Head of caudate nucleus (tissue), 42 donors: Measurements from ENCODE around the gene WDR82.

Source experiments
- DNase-seq, 42 donors: peaks; one replicate each; pipeline versions ENCODE4 v3.0.0 to v3.0.0-alpha.2; 2020 to 2021; ENCODE audit warnings: mixed read lengths in 7 of 42
- intact Hi-C: fragments of 100-400 bp; cut with DNase I; formaldehyde crosslinking; loops from one replicate; pipeline ENCODE4 v1.15.0; 2022

Gene WDR82

DNA sequence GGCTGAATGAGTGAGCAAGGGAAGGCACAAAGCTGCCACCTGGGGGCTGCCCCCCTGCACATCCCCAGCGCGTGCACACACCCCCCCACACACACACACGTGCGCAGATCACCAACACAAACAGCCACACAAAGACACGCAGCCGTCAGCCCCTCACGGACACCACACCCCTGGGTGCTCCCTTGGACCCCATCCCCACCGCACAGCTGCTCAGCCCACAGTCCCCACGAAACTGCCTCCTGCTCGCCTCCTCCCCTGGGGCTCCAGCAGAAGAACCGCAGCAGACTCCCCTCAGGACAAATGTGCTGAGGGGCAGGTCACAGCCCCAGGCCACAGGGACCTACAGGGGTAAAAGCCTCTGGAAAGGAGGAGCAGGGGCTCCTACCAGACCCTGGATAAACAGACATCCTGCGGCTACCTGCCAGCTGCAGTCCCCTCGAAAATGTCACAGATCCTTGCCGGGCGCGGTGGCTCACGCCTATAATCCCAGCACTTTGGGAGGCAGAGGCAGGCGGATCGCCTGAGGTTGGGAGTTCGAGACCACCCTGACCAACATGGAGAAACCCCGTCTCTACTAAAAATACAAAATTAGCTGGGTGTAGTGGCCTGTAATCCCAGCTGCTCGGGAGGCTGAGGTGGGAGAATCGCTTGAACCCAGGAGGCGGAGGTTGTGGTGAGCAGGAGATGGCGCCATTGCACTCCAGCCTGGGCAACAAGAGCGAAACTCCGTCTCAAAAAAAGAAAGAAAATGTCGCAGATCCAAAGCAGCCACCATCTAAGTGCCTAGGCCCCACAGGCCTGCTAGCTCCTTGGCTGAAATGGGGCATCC, 46.0 kb downstream of the WDR82 start:
- intact Hi-C loops: no loop called here
- DNase-seq: no peak

DNA sequence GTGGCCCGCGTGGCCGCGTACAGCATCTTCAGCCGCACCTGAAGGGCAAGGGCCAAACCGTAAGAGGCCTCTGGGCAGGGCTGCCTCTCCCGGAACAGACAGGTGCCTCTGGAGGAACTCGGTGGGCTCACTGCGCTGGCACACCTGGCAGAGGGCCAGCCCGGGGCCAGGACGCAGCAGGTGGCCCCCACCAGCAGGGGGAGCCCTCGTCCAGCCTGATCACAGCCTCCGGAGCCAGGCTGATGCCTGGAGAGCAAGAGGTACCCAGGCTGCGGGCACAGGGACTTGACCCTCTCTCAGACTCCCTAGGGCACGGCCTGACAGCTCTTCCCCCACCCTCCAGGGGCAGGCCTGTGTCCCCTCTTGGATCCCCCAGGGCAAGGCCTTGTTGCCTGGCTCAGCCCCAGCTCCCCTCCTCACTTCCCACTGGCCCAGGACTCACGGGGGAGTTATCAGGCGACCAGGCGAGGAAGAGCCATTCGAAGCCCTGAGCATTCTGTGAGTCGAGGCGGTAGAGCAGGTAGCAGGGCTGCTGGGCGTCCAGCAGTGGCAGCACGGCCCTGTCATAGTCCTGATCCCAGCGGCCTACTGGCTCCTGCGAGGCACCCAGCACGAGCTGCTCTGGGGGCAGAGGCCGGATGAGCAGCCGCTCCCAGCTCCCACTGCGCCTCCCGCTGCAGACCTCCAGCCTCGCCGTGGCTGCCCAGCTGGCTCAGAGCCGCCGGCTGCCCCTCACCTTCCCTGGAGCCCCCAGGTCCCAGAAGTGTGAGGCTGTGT, 46.8 kb downstream of the WDR82 start:
- DNase-seq: peak in 36 of 42 donors; percentile 48 to 85 (median 66)
- intact Hi-C loops: no loop called here

DNA sequence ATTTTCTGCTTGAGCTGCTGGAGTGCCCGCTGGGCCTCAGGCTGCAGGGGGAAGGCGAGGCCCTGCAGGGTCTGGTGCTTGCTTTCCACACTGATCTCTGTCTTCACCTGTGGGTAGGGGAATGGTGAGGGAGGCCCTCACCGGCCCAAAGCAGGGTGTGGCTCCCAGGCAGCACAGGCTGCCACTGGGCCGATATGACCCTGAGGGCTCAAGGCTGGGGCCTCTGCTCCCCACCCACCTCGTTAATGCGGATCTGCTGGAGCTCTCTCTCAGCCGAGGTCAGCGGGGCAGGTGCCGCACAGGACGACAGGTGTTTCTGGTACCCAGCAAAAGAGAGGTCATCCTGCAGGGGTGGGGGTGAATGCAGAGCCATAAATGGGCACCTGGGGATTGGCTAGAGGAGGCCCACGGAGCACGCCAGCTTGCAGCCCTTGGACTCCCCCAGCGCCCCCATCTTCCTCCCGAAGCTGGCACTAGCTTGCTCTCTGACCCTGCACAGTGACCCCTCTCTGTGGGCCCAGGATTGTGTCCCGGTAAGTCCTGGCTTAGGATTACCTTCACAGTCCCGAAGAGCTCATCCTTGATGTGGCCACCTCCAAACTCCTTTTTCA, 47.5 kb downstream of the WDR82 start:
- intact Hi-C loops: no loop called here
- DNase-seq: no peak

DNA sequence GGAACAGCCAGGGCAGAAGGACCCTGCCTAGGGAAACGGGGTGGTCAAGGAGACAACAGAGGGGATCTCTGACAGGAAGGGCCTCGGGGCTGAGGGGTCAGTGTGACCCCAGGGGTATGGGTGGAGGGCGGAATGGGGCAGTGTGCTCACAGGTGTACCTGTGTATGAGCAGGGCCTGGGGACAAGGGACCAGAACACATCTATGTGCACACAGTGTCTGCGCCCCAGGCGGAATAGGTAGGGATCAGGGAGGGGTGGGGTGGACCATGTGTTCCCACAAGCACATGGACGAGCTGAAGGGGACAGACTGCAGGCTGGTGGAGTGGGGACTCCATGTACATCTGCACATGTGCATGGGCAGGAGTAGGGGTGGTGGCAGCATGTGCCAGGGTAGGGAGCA, 48.0 kb downstream of the WDR82 start:
- intact Hi-C loops: no loop called here

DNA sequence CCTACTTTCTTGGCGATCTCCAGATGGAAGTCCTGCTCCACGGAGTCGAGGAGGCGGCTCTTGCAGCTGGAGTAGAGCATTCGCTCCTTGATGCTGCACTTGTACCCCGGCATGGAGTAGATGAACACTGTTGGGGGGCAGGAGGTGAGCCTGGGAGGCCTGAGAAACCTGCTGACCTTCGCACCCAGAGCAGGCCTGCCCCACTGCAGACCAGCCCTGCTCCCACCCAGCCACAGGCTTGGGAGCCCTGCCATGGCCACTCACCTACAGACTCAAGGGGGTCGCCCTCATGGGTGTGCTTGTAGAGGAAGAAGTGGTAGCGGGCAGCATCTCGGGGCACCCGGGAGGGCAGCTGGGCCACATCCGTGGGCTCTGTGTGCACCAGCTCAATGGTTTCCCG, 48.8 kb downstream of the WDR82 start:
- no peak for DNase-seq
- intact Hi-C loops: no loop called here

More for the DNA sequence above, 48.0 kb downstream of the WDR82 start:
- no peak for DNase-seq

DNA sequence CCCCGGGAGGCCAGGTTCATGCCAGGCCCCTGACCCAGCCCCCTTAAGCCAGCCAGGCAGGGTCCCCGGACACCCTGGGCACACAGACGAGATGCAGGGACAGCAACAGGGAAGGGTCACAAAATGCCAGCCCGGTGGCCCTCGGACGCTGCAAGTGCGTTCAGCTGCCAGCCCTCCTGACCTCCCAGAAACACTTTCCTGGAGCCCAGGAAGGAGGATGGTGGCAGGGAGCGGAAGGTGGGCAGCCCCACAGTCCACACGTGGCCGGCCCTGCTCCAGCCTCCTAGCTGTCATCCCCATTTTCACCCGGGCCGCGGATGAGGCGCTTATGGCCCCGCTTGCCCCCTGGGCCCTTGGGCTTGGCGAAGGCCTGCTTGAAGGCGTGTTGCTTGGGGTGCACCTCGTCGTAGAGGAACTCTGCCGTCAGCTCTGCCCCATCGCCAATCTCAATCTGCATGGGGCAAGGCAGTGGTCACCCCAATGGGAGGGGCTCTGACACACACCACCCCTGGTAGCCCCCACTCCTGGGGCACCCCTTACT, 49.6 kb downstream of the WDR82 start:
- intact Hi-C loops: no loop called here
- DNase-seq: no peak

DNA sequence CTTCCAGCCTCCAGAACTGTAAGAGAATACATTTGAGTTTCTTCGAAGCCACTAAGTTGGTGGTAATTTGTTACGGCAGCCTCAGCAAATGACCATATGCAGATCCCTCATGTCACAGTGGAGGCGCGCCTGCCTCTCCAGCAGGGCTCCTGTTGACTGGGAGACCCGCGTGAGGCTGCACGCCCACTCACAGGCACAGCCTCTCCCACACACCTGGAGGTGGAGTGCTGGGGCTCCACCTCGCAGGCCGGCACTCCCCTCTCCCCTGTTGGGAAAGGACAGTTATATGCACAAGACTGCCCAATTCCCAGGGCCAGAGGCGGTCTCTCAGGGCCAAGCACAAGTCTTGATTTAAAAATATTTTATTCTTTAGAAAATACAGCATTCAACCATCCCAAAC, 50.2 kb downstream of the WDR82 start:
- intact Hi-C loops: no loop called here
- DNase-seq: peak in 7 of 42 donors; percentile 18 to 66 (median 51)

DNA sequence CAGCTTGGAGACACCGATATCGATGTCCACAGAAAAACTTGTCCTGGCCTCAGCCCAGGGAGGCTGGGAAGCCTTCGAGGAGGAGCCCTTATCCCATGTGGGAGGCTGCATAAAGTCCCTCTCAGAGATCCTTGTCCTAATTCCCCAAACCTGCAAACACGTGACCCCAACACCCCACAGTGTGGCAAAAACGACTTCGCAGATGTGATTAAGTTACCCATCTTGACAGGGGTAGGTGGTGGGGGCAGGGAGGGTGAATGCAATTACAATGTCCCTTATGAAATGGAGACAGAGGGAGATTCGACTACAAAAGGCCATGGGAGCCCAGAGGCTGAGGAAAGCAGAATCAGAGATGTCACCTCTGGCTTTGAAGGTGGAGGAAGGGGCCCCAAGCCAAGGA, 50.7 kb downstream of the WDR82 start:
- intact Hi-C loops: no loop called here
- no peak for DNase-seq

DNA sequence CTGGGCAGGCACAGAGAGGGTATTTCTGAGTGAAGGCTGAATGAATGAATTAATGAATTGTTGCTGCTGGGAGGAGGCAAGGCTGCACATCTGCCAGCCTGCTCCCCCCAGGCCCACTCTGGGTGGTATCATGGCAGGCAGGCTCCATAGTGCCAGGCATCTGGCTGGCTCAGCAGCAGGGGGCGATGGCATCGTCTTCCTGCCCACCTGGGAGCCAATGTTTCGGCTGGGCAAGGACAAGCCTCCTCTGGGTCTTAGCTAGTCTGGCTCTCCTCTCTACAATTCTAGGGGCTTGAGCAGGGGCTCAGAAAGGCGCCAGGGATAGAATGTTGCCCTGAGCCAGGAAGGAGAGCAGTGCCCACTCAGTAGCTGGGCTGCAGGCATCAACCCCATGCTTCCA, 51.3 kb downstream of the WDR82 start:
- intact Hi-C loops: no loop called here
- no peak for DNase-seq

DNA sequence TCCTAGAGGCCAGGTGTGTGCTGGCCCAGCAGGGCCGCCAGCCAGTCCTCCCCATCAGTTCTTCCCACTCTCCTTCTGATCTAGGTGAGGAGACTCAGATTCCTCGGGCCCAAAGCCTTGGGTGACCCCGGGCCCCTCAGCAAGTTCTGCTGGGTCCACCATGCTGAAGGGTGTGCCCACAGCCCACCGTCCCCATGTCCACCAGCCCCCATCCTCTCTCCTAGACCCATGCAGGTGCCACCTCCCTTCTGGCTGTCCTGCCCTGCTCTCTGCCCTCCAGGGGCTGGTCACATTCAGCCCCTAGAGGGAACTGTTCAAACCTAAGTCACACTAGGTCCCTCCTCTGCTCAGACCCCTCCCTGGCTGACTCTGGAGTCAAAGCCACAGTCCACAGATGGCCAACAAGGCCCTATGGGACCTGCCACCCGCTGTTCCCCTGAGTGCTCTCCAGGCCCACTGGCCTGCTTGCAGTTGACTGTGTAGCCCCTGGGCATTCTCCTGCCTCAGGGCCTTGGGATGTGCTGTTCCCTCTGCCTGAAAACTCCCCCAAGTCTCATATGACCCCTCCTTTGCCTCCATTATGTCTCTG, 52.1 kb downstream of the WDR82 start:
- DNase-seq: no peak
- intact Hi-C loops: no loop called here

DNA sequence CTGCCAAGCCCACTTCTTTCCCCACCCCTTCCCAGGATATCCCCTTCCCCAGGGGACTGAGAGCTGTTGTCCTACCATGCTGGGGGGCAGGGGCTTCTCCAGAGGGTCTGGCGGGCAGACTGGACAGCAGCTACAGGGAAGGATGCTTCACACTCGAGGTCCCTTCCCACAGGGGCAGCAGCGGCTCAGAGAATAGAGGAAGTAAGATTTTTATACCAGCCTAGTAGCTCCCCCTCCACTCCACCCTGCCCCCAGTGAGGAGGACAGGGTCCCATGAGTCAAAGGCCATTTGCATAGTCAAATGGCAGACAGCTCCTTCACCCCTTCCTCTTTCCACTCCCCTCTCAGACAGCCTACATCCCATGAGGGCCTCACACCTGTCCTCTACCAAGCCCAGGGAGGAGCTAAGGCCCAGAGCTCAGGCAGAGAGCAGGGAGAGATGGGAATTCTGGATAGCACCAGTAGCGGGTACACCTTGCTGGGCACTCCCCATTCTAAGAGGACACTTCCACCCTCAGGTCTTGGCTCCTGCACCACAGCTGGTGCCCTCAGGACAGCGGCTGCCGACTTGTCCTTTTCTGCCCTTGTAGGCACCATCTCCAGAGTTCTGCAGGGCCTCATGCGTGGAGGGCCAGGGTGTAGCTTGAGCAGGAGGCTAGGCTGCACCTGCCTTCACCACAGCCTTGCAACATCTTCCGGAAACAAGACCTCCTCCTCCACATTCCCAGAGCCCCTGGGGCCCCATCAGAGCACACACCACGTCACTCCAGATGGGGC, 52.8 kb downstream of the WDR82 start, which contains the start of gene TLR9:
Gene TLR9, minus strand, starts transcription at position 194 of the 777 bp plus-strand sequence. Its CDS starts 116 bp downstream, at position 78.
- intact Hi-C loops: no loop called here
- DNase-seq: no peak

DNA sequence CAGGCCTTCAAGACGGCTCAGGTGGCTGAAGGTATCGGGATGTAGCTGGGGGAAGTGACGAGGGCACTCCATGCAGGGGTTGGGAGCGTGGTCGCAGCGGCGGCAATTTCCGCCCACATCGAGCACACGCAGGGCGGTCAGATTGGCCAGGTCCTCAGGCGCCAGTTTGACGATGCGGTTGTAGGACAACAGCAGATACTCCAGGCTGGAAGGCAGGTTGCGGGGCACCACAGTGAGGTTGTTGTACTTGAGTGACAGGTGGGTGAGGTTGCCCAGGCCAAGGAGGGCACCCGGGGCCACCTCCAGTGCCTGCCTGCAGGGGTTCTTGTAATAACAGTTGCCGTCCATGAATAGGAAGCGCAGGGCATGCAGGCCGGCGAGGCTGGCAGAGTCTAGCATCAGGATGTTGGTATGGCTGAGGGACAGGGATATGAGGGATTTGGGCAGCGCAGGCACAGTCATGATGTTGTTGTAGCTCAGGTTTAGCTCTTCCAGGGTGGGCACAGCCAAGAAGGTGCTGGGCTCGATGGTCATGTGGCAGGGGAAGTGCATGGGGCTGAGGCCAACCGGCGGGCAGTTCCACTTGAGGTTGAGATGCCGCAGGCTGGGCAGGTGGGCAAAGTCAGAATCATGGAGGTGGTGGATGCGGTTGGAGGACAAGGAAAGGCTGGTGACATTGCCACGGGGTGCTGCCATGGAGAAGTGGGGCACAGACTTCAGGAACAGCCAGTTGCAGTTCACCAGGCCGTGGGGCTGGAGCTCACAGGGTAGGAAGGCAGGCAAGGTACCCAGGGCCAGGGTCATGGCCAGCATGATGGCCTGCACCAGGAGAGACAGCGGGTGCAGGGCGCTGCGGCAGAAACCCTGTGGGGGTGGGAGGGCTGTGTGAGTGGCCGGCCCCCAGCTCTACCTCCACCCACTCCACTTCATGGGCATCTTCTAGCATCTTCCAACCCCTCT, 54.7 kb downstream of the WDR82 start:
- intact Hi-C loops: loop anchor here (5.0 kb wide), 1 partner anchor 114 kb away; no protein-coding TSS in a partner anchor

DNA sequence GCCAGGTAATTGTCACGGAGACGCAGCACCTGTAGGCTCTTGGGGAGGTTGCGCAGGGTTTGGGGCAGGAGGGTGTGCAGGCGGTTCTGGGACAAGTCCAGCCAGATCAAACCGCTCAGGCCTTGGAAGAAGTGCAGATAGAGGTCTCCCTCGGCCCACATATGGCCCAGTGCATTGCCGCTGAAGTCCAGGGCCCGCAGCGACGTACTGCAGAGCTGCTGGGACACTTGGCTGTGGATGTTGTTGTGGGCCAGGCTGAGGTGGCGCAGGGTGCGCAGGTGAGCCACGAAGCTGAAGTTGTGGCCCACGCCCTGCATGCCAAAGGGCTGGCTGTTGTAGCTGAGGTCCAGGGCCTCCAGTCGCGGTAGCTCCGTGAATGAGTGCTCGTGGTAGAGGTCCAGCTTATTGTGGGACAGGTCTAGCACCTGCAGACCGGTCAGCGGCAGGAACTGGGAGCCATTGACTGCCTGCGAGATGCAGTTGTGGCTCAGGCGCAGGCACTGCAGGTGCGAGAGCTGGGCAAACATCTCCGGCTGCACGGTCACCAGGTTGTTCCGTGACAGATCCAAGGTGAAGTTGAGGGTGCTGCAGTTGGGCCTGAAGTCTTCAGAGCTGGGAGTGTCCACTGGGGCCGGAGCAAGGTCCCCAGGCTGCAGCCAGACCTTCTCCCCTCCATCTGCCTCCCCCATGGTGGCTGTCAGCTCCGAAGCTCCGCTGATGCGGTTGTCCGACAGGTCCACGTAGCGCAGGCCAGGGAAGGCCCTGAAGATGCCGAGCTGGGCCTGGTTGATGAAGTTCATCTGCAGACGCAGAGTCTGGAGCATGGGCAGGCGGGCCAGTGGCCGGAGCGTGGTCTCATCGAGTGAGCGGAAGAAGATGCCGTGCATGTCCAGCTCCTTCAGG, 55.9 kb downstream of the WDR82 start:
- intact Hi-C loops: loop anchor here (5.0 kb wide), 1 partner anchor 115 kb away; no protein-coding TSS in a partner anchor
- DNase-seq: no peak

More for the DNA sequence above, 54.7 kb downstream of the WDR82 start:
- no peak for DNase-seq

DNA sequence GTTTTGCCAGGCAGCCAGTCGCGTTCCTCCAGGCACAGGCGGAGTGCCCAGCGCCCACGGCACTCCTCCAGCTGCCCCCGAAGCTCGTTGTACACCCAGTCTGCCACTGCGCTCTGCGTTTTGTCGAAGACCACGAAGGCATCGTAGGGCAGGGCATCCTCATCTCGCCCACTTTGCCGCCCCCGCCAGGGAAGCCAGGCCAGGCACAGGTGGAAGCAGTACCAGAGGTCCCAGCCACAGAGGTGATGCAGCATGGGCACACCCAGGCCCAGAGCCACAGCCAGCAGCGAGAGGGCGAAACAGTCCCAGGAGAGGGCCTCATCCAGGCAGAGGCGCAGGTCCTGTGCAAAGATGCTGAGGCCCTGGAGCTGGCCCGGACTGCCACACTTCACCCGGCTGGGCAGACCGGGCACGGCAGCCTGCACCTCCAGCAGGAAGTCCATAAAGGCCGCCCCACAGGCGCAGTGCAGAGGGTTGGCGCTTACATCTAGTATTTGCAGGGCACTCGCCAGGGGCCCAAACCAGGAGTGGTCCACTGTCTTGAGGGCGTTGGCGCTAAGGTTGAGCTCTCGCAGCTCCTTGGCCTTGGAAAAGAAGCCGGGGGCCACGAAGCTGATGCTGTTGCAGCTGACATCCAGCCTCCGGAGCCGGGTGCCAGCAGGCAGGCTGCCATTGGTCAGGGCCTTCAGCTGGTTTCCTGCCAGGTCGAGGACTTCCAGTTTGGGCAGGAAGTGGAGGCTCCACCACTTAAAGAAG, 56.7 kb downstream of the WDR82 start:
- DNase-seq: peak in 1 of 42 donors; percentile 24
- intact Hi-C loops: loop anchor here (5.0 kb wide), 1 partner anchor 116 kb away; no protein-coding TSS in a partner anchor

DNA sequence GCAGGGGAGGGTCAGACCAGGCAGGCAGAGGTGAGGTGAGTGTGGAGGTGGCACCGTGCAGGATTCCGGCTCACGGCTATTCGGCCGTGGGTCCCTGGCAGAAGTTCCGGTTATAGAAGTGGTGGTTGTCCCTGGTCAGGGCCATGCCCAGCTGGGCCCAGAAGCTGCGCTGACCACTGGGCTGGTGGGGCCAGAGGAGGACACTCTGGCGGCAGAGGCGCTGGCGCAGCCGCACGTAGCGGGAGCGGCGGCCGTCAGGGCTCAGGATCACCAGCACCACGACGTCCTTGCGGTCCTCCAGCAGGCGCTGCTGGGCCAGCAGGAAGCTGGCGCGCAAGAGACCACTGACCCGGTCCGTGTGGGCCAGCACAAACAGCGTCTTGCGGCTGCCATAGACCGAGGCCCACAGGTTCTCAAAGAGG, 57.3 kb downstream of the WDR82 start:
- DNase-seq: no peak
- intact Hi-C loops: loop anchor here (5.0 kb wide), 1 partner anchor 116 kb away; no protein-coding TSS in a partner anchor
